Loucy (cell line): ENCODE measurements around the gene CDA.

Experiments used
- CTCF ChIP-seq: fragments of 200-600 bp; sonication (generic); conservative IDR thresholded peaks from 2 replicates; pipeline ENCODE4 v1.5.1; 2014; ENCODE audit warnings: mild to moderate bottlenecking, antibody characterized with exemption, low read length
- EZH2phosphoT487 ChIP-seq: fragments of 200-600 bp; IDR thresholded peaks from 2 replicates; pipeline ENCODE4 v1.6.1; 2018; ENCODE audit warnings: antibody characterized with exemption, mild to moderate bottlenecking, moderate library complexity, borderline replicate concordance

GRCh38 chr1:20644416-20644815 lies 55.5 kb downstream of the CDA start:
- TF ChIP-seq CTCF (no peak), EZH2phosphoT487 (no peak)
